Endothelial cell of umbilical vein (primary cell): ENCODE measurements around the gene CDX1.

Source experiments
- EZH2 ChIP-seq: IDR thresholded peaks from 2 replicates; pipeline ENCODE4 v1.6.1; 2012; ENCODE audit warnings: borderline replicate concordance, low read depth, mild to moderate bottlenecking, moderate library complexity, low read length, inconsistent platforms; ENCODE audit not compliant: severe bottlenecking
- FOS ChIP-seq: IDR thresholded peaks from 2 replicates; pipeline ENCODE4 v1.6.1; 2011; ENCODE audit warnings: mild to moderate bottlenecking, low read length, moderate library complexity, borderline replicate concordance; ENCODE audit not compliant: insufficient read depth
- MYC ChIP-seq: IDR thresholded peaks from one replicate; pipeline ENCODE4 v1.6.1; 2011; ENCODE audit warnings: mild to moderate bottlenecking, low read depth, low read length
- POLR2A ChIP-seq: IDR thresholded peaks from 2 replicates; pipeline ENCODE4 v1.6.1; 2012; ENCODE audit warnings: low read depth, mild to moderate bottlenecking, control low read depth, low read length
- POLR2AphosphoS5 ChIP-seq: IDR thresholded peaks from 2 replicates; pipeline ENCODE4 v1.6.1; 2012; ENCODE audit warnings: low read depth, mild to moderate bottlenecking, control low read depth, low read length, moderate library complexity; ENCODE audit not compliant: insufficient read depth
- TF ChIP-seq, protein P1 (sequence below), 2 donors: IDR thresholded peaks; 1 replicate in 1 of 2; 2 replicates in 1 of 2; pipeline ENCODE4 v1.5.1; 2011; ENCODE audit warnings: low read length in 2 of 2, mild to moderate bottlenecking in 2 of 2, moderate library complexity in 2 of 2, control low read depth in 1 of 2, inconsistent platforms in 1 of 2, low read depth in 1 of 2; ENCODE audit not compliant: insufficient read depth in 1 of 2; ENCODE audit errors: extremely low read depth in 1 of 2

DNA sequence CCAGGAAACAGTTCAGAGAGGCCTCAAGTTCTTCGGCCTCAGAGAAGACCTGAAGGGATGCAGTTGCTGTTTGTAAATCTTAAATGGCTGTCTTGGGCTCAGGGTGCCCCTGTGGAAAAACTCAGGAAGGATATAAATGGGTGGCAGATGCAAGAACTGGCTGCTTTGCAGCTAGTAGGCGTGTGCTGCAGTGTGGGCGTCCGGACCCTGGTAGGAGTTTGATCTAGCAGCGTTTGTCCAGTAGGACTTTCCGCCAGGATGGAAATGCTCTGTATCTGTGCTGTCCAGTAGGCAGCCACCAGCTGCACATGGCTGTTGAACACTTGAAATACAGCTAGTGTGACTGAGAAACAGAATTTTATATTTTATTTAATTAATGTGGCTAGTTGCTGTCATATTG, 7.7 kb downstream of the CDX1 start:
- TF ChIP-seq POLR2AphosphoS5 (no peak), POLR2A (no peak), EZH2 (no peak), FOS (no peak), MYC (no peak)
- TF ChIP-seq, protein P1, sequence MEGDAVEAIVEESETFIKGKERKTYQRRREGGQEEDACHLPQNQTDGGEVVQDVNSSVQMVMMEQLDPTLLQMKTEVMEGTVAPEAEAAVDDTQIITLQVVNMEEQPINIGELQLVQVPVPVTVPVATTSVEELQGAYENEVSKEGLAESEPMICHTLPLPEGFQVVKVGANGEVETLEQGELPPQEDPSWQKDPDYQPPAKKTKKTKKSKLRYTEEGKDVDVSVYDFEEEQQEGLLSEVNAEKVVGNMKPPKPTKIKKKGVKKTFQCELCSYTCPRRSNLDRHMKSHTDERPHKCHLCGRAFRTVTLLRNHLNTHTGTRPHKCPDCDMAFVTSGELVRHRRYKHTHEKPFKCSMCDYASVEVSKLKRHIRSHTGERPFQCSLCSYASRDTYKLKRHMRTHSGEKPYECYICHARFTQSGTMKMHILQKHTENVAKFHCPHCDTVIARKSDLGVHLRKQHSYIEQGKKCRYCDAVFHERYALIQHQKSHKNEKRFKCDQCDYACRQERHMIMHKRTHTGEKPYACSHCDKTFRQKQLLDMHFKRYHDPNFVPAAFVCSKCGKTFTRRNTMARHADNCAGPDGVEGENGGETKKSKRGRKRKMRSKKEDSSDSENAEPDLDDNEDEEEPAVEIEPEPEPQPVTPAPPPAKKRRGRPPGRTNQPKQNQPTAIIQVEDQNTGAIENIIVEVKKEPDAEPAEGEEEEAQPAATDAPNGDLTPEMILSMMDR (IDR thresholded peaks at IDR 0.05; ENCODE audit: extremely low read depth in 1 of 2, insufficient read depth in 1 of 2, low read depth in 1 of 2, low read length in 2 of 2): no peak
